Fibroblast of lung (primary cell): ENCODE data around the gene KLHL2.

Source experiments
- CTCF ChIP-seq, 2 donors: IDR thresholded peaks in 1 of 2; conservative IDR thresholded peaks in 1 of 2; 1 replicate in 1 of 2; 2 replicates in 1 of 2; pipeline ENCODE4 v1.5.1; 2011 to 2012; ENCODE audit warnings: low read length in 2 of 2, control low read depth in 1 of 2, inconsistent platforms in 1 of 2, low read depth in 1 of 2, mild to moderate bottlenecking in 1 of 2
- EZH2 ChIP-seq: IDR thresholded peaks from 2 replicates; pipeline ENCODE4 v1.5.1; 2012; ENCODE audit warnings: low read length, control low read depth, mild to moderate bottlenecking; ENCODE audit errors: missing control alignments

GRCh38 chr4:165299399-165300060 is 92.2 kb downstream of the KLHL2 start:
- TF ChIP-seq EZH2, result no peak
- TF ChIP-seq CTCF (conservative IDR thresholded peaks at IDR 0.05 in 1 of 2, IDR thresholded peaks at IDR 0.05 in 1 of 2; ENCODE audit: low read depth in 1 of 2, low read length in 2 of 2), result no peak
